Islet precursor cell (in vitro differentiated cells): Measurements from ENCODE around the gene FHAD1.
"Not testable (repeated sequence)": the region's sequence is repeated elsewhere in the genome, so short reads cannot be mapped to it uniquely, and the experiment has no call there.

ENCODE experiments used
- DNase-seq: peaks from one replicate; pipeline ENCODE4 v3.0.0-alpha.2; 2018

Gene FHAD1

GRCh38 chr1:15277933-15278332 is 30.9 kb downstream of the FHAD1 start:
- DNase-seq: no peak

GRCh38 chr1:15279576-15280230 is 32.7 kb downstream of the FHAD1 start:
- DNase-seq: peak; percentile 48

GRCh38 chr1:15280416-15280815 is 33.4 kb downstream of the FHAD1 start:
- peak; percentile 42 for DNase-seq

- DNase-seq: no peak
Measured at GRCh38 chr1:15282038-15282437, 35.0 kb downstream of the FHAD1 start.

- DNase-seq: peak; percentile 39
Measured at GRCh38 chr1:15282810-15283474, 35.9 kb downstream of the FHAD1 start.

GRCh38 chr1:15283526-15283925 is 36.5 kb downstream of the FHAD1 start:
- no peak for DNase-seq

- no peak for DNase-seq
Measured at GRCh38 chr1:15286452-15286851, 39.4 kb downstream of the FHAD1 start.

GRCh38 chr1:15287035-15287979 is 40.3 kb downstream of the FHAD1 start:
- DNase-seq: no peak

- no peak for DNase-seq
Measured at GRCh38 chr1:15288173-15288926, 41.3 kb downstream of the FHAD1 start.

GRCh38 chr1:15289251-15289651 is 42.2 kb downstream of the FHAD1 start:
- DNase-seq: no peak

- DNase-seq: no peak
Measured at GRCh38 chr1:15290382-15290781, 43.4 kb downstream of the FHAD1 start.

- DNase-seq: no peak
Measured at GRCh38 chr1:15295696-15296095, 48.7 kb downstream of the FHAD1 start.

- no peak for DNase-seq
Measured at GRCh38 chr1:15296585-15297321, 49.7 kb downstream of the FHAD1 start.

- DNase-seq: not testable (repeated sequence)
Measured at GRCh38 chr1:15297975-15298374, 51.0 kb downstream of the FHAD1 start.

- no peak for DNase-seq
Measured at GRCh38 chr1:15299179-15299578, 52.2 kb downstream of the FHAD1 start.

GRCh38 chr1:15299806-15300205 is 52.8 kb downstream of the FHAD1 start:
- DNase-seq: no peak

- DNase-seq: no peak
Measured at GRCh38 chr1:15303935-15304334, 56.9 kb downstream of the FHAD1 start.

GRCh38 chr1:15304708-15305467 is 57.9 kb downstream of the FHAD1 start:
- DNase-seq: no peak

- no peak for DNase-seq
Measured at GRCh38 chr1:15305468-15305770, 58.4 kb downstream of the FHAD1 start.

- not testable (repeated sequence) for DNase-seq
Measured at GRCh38 chr1:15306352-15306751, 59.3 kb downstream of the FHAD1 start.

GRCh38 chr1:15308135-15308534 is 61.1 kb downstream of the FHAD1 start:
- DNase-seq: no peak

- DNase-seq: no peak
Measured at GRCh38 chr1:15308621-15309027, 61.6 kb downstream of the FHAD1 start.
